HUES48 (cell line): ENCODE data around the gene VMP1.

ENCODE experiments used
- H3K27ac ChIP-seq: one replicate; pipeline ENCODE4 v1.7.0; 2013; ENCODE audit warnings: low read depth, low read length, inconsistent platforms
- H3K27me3 ChIP-seq: 2 replicates; pipeline ENCODE4 v1.6.1; 2013; ENCODE audit warnings: mild to moderate bottlenecking, low read length; ENCODE audit not compliant: control insufficient read depth, insufficient read depth
- H3K36me3 ChIP-seq: 2 replicates; pipeline ENCODE4 v1.6.1; 2013; ENCODE audit warnings: low read length; ENCODE audit not compliant: control insufficient read depth, insufficient read depth
- H3K4me1 ChIP-seq: 2 replicates; pipeline ENCODE4 v1.6.1; 2013; ENCODE audit warnings: mild to moderate bottlenecking, low read length; ENCODE audit not compliant: control insufficient read depth, insufficient read depth
- H3K4me3 ChIP-seq: 2 replicates; pipeline ENCODE4 v1.5.1; 2013; ENCODE audit warnings: mild to moderate bottlenecking, low read depth, low read length
- H3K9ac ChIP-seq: 2 replicates; pipeline ENCODE4 v1.6.1; 2013; ENCODE audit warnings: mild to moderate bottlenecking, low read depth, low read length, moderate library complexity
- H3K9me3 ChIP-seq: 2 replicates; pipeline ENCODE4 v1.6.1; 2013; ENCODE audit warnings: low read length; ENCODE audit not compliant: control insufficient read depth, insufficient read depth

Gene VMP1

DNA sequence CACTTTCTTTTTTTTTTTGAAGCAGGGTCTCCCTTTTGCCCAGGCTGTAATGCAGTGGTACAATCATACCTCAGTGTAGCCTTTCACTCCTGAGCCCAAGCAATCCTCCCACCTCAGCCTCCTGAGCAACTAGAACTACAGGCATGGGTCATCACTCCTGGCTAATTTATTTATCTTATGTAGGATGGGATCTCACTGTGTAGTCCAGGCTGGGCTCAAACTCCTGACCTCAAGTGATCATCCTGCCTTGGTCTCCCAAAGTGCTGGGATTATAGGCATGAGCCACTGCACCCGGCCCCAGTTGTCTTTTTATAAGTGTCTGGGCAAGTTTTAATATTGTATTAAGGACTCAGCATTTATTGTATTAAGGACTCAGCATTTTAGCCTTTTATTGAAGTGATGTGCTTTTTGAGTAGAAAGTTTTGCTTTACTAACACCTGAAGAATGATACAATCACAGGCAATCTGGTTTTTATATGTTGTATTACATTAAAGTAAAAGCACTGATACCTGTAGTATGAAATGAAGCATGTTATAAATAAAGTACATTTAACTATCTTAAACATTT is 22.9 kb downstream of the VMP1 start:
- H3K4me1 ChIP-seq: no peaks in the 10 kb centered on the region
- peaks cover 5% of the 10 kb centered on the region for H3K36me3 ChIP-seq
- H3K27ac ChIP-seq: no peak overlapping the region
- H3K27me3 ChIP-seq: no peaks in the 10 kb centered on the region
- H3K9ac ChIP-seq: no peak overlapping the region
- H3K4me3 ChIP-seq: no peak overlapping the region
- no peaks in the 10 kb centered on the region for H3K9me3 ChIP-seq

- no peaks in the 10 kb centered on the region for H3K9me3 ChIP-seq
- peaks cover 12% of the 10 kb centered on the region for H3K36me3 ChIP-seq
- H3K9ac ChIP-seq: no peak overlapping the region
- H3K4me1 ChIP-seq: no peaks in the 10 kb centered on the region
- no peaks in the 10 kb centered on the region for H3K27me3 ChIP-seq
- no peak overlapping the region for H3K27ac ChIP-seq
- no peak overlapping the region for H3K4me3 ChIP-seq
Observed at GRCh38 chr17:59733697-59734096, 26.2 kb downstream of the VMP1 start.

DNA sequence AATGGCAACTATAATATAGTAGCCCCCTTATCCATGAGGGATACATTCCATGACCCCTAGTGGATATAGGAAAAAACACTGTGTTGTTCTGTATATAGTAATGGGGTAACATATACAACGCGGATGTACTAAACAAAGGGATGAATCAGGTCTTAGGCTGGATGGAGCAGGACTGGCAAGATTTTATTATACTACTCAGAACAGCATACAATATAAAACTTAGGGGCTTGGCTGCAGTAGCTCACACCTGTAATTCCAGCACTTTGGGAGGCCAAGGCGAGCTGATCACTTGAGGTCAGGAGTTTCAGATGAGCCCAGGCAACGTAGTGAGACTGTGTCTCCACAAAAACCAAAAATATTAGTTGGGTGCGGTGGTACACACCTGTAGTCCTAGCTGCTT is 26.8 kb downstream of the VMP1 start:
- Histone ChIP-seq H3K4me1 (no peaks in the 10 kb centered on the region), H3K9me3 (no peaks in the 10 kb centered on the region), H3K4me3 (no peak overlapping the region), H3K27ac (no peak overlapping the region), H3K27me3 (no peaks in the 10 kb centered on the region), H3K9ac (no peak overlapping the region), H3K36me3 (peaks cover 17% of the 10 kb centered on the region)

GRCh38 chr17:59737324-59737723 is 29.9 kb downstream of the VMP1 start:
- no peaks in the 10 kb centered on the region for H3K4me1 ChIP-seq
- H3K36me3 ChIP-seq: peaks cover 25% of the 10 kb centered on the region
- no peak overlapping the region for H3K9ac ChIP-seq
- H3K27ac ChIP-seq: no peak overlapping the region
- no peak overlapping the region for H3K4me3 ChIP-seq
- no peaks in the 10 kb centered on the region for H3K27me3 ChIP-seq
- H3K9me3 ChIP-seq: no peaks in the 10 kb centered on the region

GRCh38 chr17:59743842-59744241 is 36.4 kb downstream of the VMP1 start:
- Histone ChIP-seq H3K9me3 (peaks cover 12% of the 10 kb centered on the region), H3K36me3 (peaks cover 12% of the 10 kb centered on the region), H3K9ac (no peak overlapping the region), H3K4me3 (no peak overlapping the region), H3K27me3 (no peaks in the 10 kb centered on the region), H3K4me1 (no peaks in the 10 kb centered on the region), H3K27ac (no peak overlapping the region)

DNA sequence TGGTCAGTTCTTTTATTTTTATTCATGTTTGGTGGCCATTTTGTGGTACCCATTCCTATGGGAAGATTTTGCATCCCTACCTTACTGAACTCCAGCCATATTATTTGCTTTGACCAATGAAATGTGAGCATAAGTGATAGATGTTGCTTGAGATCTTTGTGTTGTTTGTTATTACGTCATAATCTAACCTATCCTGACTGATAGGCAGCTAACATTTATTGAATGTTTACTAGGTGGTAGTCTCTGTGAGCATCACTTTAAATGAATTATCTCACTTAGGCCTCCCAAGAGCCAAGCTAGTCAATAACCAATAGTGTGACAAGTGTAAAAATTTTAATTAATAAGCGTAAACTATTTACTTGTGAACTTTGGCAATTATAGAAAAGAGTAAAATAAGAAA is 37.6 kb downstream of the VMP1 start:
- Histone ChIP-seq H3K36me3 (peaks cover 9% of the 10 kb centered on the region), H3K27ac (no peak overlapping the region), H3K9me3 (peaks cover 12% of the 10 kb centered on the region), H3K4me3 (no peak overlapping the region), H3K27me3 (no peaks in the 10 kb centered on the region), H3K4me1 (no peaks in the 10 kb centered on the region), H3K9ac (no peak overlapping the region)

DNA sequence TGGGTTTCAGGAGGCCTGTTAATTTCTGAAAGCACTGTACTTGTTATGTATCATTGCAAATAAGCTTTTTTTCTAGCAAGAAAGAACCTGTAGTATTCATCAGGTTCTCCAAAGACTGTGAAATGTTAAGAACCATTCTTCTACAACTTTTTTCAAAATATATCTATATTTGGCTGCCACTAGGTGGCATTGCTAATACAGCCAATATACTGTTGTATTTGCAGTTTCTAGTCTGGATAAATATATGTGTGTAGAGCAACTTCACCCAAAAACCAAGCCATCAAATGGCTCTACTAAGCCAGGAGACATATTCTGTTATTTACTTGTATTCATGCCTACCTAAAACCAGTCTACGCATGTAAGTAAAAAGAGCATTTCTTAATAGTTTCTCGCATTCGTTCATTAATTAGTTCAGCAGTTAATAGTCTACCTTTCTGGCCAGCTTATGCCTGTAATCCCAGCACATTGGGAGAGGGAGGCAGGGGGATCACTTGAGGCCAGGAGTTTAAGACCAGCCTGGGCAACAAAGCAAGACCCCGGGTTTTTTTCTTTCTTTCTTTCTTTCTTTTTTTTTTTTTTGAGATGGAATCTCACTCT is 39.5 kb downstream of the VMP1 start:
- no peak overlapping the region for H3K9ac ChIP-seq
- H3K27me3 ChIP-seq: no peaks in the 10 kb centered on the region
- H3K9me3 ChIP-seq: peaks cover 12% of the 10 kb centered on the region
- peaks cover 2% of the 10 kb centered on the region for H3K36me3 ChIP-seq
- no peaks in the 10 kb centered on the region for H3K4me1 ChIP-seq
- no peak overlapping the region for H3K4me3 ChIP-seq
- no peak overlapping the region for H3K27ac ChIP-seq

DNA sequence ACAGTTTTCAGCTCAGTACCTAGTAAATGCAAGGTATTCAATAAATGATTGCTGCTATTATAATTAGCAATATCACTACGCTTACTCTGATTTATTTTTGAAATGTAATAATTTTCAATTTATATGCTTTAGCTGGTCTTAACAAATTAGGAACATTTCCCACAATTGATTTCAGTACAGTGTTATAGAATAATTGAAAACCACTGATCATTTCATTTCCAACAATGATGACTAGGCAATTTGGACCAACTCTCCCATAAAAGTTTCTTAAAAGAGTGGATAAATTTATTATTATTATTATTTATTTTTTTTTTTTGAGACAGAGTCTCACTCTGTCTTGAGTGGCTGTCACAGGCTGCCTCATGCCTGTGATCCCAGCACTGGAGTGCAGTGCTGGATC is 41.1 kb downstream of the VMP1 start:
- Histone ChIP-seq H3K36me3 (no peaks in the 10 kb centered on the region), H3K9me3 (0 out of 2 replicates have a peak, but pooled peaks cover 2% of the 10 kb centered on the region), H3K4me3 (no peak overlapping the region), H3K4me1 (0 out of 2 replicates have a peak, but pooled peaks cover under 1% of the 10 kb centered on the region), H3K9ac (no peak overlapping the region), H3K27me3 (no peaks in the 10 kb centered on the region), H3K27ac (no peak overlapping the region)

GRCh38 chr17:59751955-59752413 is 44.5 kb downstream of the VMP1 start:
- Histone ChIP-seq H3K27ac (no peak overlapping the region), H3K27me3 (no peaks in the 10 kb centered on the region), H3K4me3 (no peak overlapping the region)

GRCh38 chr17:59752446-59752845 is 45.0 kb downstream of the VMP1 start:
- Histone ChIP-seq H3K36me3 (no peaks in the 10 kb centered on the region), H3K9ac (no peak overlapping the region), H3K4me3 (no peak overlapping the region), H3K9me3 (no peaks in the 10 kb centered on the region), H3K4me1 (peaks cover 24% of the 10 kb centered on the region), H3K27ac (no peak overlapping the region), H3K27me3 (no peaks in the 10 kb centered on the region)

More at GRCh38 chr17:59751955-59752413, 44.5 kb downstream of the VMP1 start:
- Histone ChIP-seq H3K9me3 (no peaks in the 10 kb centered on the region), H3K4me1 (peaks cover 24% of the 10 kb centered on the region), H3K36me3 (no peaks in the 10 kb centered on the region), H3K9ac (no peak overlapping the region)

GRCh38 chr17:59752922-59753321 is 45.5 kb downstream of the VMP1 start:
- peaks cover 24% of the 10 kb centered on the region for H3K4me1 ChIP-seq
- H3K27me3 ChIP-seq: no peaks in the 10 kb centered on the region
- H3K9ac ChIP-seq: no peak overlapping the region
- no peaks in the 10 kb centered on the region for H3K9me3 ChIP-seq
- no peak overlapping the region for H3K27ac ChIP-seq
- H3K4me3 ChIP-seq: no peak overlapping the region
- peaks cover 1% of the 10 kb centered on the region; the same call in 1 of the 2 replicates for H3K36me3 ChIP-seq
